Glutamatergic neuron (in vitro differentiated cells): ENCODE data around the gene C2CD2. TPM values are rescaled to one million over a fixed set of nuclear protein-coding genes. Genes with fewer than 3 reads are reported as not detected.

ENCODE experiments used
- DNase-seq: peaks from one replicate; pipeline ENCODE4 v3.0.0; 2022
- H3K27ac Mint-ChIP-seq: one replicate; pipeline ENCODE4 v1.8.0; 2020; ENCODE audit warnings: mild to moderate bottlenecking, mixed read lengths, inconsistent platforms; ENCODE audit not compliant: unreplicated experiment
- H3K27me3 Mint-ChIP-seq: one replicate; pipeline ENCODE4 v1.8.0; 2020; ENCODE audit warnings: mild to moderate bottlenecking, moderate library complexity, mixed read lengths, inconsistent platforms; ENCODE audit not compliant: unreplicated experiment
- H3K36me3 Mint-ChIP-seq: one replicate; pipeline ENCODE4 v1.8.0; 2020; ENCODE audit warnings: mild to moderate bottlenecking, mixed read lengths, inconsistent platforms; ENCODE audit not compliant: unreplicated experiment
- H3K4me1 Mint-ChIP-seq: one replicate; pipeline ENCODE4 v1.8.0; 2020; ENCODE audit warnings: mild to moderate bottlenecking, low read depth, mixed read lengths, inconsistent platforms; ENCODE audit not compliant: unreplicated experiment
- H3K4me3 Mint-ChIP-seq: one replicate; pipeline ENCODE4 v1.8.0; 2020; ENCODE audit warnings: mild to moderate bottlenecking, mixed read lengths, inconsistent platforms; ENCODE audit not compliant: unreplicated experiment
- H3K9me3 Mint-ChIP-seq: one replicate; pipeline ENCODE4 v1.8.0; 2020; ENCODE audit warnings: mild to moderate bottlenecking, moderate library complexity, mixed read lengths, inconsistent platforms; ENCODE audit not compliant: unreplicated experiment
- total RNA-seq: library from RNA; stranded (reverse); fragmentation: NEBNext Ultra II Directional; extraction: Animal tissue kit (Norgen Biotek cat#: 25700); gene quantifications from one replicate; pipeline ENCODE4 v1.2.1, GENCODE V29; 2021; ENCODE audit not compliant: unreplicated experiment
- TF ChIP-seq, protein P1 (sequence below): fragments of 200-600 bp; sonication (generic); IDR thresholded peaks from one replicate; pipeline ENCODE4 v1.5.0; 2021; ENCODE audit not compliant: partially characterized antibody, unreplicated experiment

Gene C2CD2
- total RNA-seq, 1 donor from 2014 or later = 0.78 TPM

DNA sequence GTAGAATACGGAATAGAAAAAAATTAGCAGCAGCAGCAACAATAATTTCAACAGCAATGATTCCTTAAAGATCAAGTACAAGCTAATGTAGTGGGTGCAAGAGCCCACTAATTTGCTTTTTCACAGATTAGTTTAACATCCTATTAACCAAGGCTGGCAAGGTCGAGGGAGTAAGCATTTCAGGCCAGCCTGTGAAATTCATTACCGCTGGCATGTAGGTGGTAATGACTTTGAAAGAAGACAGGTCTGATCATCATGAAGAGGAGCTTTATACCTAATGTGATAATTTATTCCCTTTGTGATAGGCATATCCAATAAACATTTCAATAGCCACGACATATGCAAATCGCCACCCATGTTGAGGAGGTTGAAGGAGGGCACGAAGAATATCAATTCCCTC, 63.5 kb downstream of the C2CD2 start:
- peaks cover 2% of the 10 kb centered on the region for H3K27me3 Mint-ChIP-seq

DNA sequence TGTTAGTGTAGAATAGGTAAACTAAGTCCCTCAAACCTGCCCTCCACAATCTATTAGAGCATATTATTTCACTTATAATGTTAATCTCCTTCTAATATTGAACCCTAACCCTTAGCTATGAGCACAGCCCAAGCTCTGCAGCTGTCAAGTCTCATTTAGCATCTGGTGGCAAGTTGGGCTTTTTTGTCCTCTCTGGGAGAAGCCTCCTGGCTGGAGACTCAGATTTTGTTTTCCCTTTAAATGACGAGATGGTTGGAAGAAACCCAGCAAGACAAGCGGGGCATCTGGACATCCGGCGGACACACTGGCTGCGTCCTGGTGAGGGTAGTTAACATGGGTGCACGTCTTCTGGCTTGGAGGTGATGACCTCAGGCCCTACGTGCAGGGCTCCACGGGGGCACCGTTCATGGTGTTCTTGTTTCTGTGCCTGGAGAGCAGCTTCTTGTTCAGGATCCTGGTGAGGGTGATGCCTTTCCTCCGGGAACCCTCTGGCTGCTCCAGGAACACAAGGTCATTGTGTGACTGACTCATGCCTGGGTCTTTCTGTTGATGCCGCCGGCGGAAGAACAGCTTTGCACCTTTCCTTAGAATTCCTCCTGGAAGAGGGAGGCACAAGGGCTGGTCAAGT, 65.0 kb downstream of the C2CD2 start:
- no peak overlapping the region for H3K27ac Mint-ChIP-seq
- no peaks in the 10 kb centered on the region for H3K36me3 Mint-ChIP-seq
- H3K4me3 Mint-ChIP-seq = no peak overlapping the region
- DNase-seq = no peak
- peaks cover 1% of the 10 kb centered on the region for H3K9me3 Mint-ChIP-seq
- no peaks in the 10 kb centered on the region for H3K4me1 Mint-ChIP-seq
- H3K27me3 Mint-ChIP-seq = peaks cover 2% of the 10 kb centered on the region
- TF ChIP-seq, protein P1, sequence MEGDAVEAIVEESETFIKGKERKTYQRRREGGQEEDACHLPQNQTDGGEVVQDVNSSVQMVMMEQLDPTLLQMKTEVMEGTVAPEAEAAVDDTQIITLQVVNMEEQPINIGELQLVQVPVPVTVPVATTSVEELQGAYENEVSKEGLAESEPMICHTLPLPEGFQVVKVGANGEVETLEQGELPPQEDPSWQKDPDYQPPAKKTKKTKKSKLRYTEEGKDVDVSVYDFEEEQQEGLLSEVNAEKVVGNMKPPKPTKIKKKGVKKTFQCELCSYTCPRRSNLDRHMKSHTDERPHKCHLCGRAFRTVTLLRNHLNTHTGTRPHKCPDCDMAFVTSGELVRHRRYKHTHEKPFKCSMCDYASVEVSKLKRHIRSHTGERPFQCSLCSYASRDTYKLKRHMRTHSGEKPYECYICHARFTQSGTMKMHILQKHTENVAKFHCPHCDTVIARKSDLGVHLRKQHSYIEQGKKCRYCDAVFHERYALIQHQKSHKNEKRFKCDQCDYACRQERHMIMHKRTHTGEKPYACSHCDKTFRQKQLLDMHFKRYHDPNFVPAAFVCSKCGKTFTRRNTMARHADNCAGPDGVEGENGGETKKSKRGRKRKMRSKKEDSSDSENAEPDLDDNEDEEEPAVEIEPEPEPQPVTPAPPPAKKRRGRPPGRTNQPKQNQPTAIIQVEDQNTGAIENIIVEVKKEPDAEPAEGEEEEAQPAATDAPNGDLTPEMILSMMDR = no peak

More for the DNA sequence above, 63.5 kb downstream of the C2CD2 start:
- H3K9me3 Mint-ChIP-seq = peaks cover 1% of the 10 kb centered on the region
- no peak overlapping the region for H3K4me3 Mint-ChIP-seq
- no peak for DNase-seq
- TF ChIP-seq, protein P1 = no peak
- no peaks in the 10 kb centered on the region for H3K36me3 Mint-ChIP-seq
- no peaks in the 10 kb centered on the region for H3K4me1 Mint-ChIP-seq
- no peak overlapping the region for H3K27ac Mint-ChIP-seq

DNA sequence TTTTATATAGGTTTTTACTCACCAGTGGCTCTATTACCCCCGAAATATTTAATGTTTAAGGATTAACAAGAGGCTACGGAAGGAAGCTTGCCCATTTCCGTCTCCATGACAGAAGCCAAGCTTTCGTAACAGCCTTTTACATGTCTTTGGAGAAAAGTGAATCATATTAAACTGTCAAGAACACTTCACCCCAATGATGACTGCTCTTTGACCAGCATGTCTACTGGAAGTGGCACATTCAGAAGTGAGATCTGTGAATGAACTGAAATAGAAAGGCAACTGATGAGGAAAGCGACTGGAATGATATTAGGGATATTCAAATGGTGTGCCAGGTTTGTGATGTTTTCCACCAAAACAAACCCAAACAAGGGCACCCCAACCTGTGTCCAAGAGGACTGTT, 66.2 kb downstream of the C2CD2 start:
- peaks cover 1% of the 10 kb centered on the region for H3K9me3 Mint-ChIP-seq
- no peak overlapping the region for H3K4me3 Mint-ChIP-seq
- H3K27me3 Mint-ChIP-seq = peaks cover 2% of the 10 kb centered on the region
- no peaks in the 10 kb centered on the region for H3K36me3 Mint-ChIP-seq
- no peaks in the 10 kb centered on the region for H3K4me1 Mint-ChIP-seq
- H3K27ac Mint-ChIP-seq = no peak overlapping the region
- no peak for DNase-seq
- TF ChIP-seq, protein P1 = no peak

DNA sequence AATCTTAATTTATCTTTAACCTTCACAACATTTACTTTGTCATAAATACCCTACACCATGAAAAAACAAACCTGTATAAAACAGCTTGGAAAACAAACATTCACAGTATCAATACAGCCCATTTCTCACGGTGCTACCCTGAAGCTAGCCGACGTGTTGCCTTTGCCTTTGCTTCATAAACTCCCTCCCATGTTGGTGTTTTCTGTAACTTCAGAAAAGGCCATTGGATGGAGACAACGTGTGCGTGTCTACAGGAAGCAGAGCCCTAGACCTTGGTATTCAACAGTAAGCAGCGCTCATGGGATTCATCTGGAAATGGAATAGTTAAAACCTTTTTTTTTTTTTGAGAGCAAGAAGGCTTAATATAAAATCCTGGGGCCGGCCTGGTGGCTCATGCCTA, 67.5 kb downstream of the C2CD2 start:
- Mint-ChIP-seq H3K4me3 (no peak overlapping the region), H3K27ac (no peak overlapping the region), H3K36me3 (no peaks in the 10 kb centered on the region), H3K27me3 (peaks cover 2% of the 10 kb centered on the region), H3K4me1 (no peaks in the 10 kb centered on the region), H3K9me3 (peaks cover 1% of the 10 kb centered on the region)
- DNase-seq = no peak
- TF ChIP-seq, protein P1 = no peak

DNA sequence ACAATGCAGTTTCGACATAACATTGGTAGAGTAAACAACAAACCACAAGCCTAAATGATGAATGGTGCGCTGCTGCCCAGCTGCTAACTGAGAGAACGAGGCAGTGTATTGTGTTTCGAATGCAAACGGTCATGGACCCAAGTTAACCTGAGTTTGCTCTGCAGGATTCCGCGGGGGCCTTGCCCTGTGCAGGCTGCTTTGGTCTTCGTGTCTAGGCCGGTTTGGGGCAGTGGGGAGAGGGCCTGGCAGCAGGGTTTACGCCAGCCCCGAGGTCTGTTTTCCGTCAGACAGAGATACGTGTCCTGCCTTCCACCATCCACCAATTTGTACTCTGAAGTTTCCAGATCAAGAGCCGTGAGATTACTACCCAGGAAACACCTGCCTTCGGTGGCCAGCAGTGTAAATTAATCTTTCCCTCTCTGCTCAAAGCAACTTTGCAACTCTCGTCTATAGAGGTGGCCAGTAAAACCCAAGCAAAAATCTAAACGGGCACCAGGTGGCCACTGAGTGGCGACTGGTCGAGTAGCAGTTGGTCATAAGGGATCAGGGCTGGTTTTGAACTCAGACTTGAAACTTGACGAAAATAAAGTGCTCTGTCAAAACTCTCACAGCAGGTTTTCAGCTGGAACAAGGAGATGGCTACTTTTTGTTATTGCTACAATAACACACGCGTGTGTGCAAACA, 68.3 kb downstream of the C2CD2 start:
- TF ChIP-seq, protein P1 = no peak
- Mint-ChIP-seq H3K9me3 (no peaks in the 10 kb centered on the region), H3K36me3 (no peaks in the 10 kb centered on the region), H3K27ac (no peak overlapping the region), H3K4me3 (no peak overlapping the region), H3K27me3 (peaks cover 3% of the 10 kb centered on the region), H3K4me1 (no peaks in the 10 kb centered on the region)
- no peak for DNase-seq
